ENCODE results near the gene TRAPPC5.

The TRAPPC5 gene

DNA sequence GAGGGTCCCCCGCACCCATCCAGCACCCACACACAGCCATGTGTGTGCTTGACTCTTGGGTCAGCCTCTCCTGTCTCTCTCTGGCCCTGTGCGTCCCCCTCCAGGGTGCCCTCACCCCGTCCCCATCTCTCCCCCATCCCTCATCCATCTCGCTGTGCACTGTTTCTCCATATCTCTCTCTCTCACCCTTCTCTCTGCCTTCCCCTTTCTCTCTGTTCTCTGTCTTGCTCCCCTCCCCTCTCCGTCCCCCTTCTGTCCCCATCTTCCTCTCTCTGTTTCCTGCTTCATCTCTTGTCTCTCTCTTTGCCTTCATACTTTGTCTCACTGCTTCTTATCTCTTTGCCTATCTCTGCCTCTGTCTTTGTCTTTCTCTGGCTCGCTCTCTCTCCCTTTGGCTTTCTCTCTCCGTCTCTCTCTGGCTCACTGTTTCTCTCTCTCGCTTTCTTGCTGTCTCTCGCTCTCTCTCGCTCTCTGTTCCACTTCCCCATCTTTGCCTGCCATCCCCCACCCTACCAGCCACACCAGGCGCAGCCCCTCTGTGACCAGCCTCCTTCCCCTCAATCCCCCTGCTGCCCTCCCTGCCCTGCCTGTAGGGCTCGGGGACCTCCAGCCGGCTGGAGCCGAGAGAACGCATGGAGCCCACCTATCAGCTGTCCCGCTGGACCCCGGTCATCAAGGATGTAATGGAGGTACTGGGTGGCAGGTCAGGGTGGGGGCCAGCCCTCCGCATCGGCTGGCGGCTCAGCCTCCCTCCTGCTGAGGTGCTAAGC lies 34.8 kb upstream of the TRAPPC5 start:
- DNase-seq (ENCODE audit: low spot score): no peak

DNA sequence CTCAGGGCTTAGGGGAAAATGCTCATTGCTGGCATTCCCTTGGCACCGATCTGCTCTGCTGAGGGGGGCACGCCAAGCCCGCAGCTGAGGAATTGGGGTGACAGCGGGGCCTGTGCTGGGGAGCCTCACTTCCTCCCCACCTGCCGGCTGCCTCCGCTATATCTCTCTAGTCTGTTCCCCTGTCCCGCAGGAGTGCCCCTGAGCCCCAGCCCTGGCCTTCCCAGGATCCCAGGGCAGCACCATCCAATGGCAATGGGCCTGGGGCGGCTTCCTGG lies 34.3 kb upstream of the TRAPPC5 start:
- DNase-seq (ENCODE audit: low spot score): no peak

DNA sequence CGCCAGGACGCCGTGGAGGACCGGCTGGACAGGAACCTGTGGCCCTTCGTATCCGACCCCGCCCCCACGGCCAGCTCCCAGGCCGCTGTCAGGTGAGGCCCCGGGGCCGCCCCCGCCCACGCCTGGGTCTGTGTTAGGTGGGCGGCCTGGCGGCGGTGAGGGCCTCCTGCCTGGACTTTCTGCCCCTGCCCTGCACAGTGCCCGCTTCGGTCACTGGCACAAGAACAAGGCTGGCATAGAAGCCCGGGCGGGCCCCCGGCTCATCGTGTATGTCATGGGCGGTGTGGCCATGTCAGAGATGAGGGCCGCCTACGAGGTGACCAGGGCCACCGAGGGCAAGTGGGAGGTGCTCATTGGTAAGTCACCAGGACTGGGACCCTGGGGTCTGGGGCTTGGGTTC lies 33.5 kb upstream of the TRAPPC5 start:
- no peak for DNase-seq (ENCODE audit: low spot score)

DNA sequence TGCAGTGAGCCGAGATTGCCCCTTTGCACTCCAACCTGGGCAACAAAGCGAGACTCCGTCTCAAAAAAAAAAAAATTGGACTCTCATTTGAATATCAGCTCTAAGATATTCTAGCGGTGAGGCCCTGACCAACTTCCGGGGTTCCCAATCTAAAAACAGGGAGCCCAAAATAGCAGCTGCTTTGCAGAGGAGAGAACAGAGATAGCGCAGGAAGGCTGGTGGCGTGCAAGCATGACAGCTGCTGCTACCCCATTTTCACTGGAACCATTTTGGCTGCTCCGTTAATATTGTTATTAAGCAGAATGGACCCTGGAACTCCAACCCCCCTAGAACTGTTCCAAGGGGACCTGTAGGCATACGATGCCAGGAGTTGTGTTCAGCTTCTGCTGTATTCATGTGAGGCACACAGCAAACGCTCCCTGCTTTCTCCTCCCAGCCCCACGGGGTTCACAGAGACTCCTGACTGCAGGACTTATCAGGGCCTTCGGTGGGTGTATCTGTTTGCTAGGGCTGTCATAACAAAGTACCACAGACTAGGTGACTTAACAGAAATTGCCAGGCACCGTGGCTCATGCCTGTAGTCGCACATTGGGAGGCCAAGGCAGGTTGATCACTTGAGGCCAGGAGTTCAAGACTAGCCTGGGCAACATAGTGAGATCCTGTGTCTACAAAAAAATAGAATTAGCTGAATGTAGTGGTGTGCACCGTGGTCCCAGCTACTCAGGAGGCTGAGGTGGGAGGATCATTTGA lies 32.2 kb upstream of the TRAPPC5 start:
- peak; percentile 67 for DNase-seq (ENCODE audit: low spot score)

DNA sequence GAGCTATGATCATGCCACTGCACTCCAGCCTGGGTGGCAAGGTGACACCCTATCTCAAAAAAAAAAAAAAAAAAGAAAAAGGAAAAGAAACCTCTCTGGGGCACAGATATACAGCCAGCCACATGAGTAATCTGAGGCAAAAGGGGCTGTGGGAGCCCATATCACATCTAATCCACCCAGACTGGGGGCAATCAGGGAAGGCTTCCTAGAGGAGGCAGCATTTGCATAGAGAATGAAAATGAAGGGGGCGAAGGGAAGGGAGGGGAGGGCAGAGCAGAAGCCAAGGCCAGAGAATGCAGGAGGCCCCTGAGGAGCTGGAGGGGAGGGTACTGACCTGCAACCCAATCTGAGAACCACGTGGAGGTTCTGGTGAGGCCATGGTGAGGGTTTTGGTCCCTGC lies 30.5 kb upstream of the TRAPPC5 start:
- DNase-seq (ENCODE audit: low spot score): no peak

DNA sequence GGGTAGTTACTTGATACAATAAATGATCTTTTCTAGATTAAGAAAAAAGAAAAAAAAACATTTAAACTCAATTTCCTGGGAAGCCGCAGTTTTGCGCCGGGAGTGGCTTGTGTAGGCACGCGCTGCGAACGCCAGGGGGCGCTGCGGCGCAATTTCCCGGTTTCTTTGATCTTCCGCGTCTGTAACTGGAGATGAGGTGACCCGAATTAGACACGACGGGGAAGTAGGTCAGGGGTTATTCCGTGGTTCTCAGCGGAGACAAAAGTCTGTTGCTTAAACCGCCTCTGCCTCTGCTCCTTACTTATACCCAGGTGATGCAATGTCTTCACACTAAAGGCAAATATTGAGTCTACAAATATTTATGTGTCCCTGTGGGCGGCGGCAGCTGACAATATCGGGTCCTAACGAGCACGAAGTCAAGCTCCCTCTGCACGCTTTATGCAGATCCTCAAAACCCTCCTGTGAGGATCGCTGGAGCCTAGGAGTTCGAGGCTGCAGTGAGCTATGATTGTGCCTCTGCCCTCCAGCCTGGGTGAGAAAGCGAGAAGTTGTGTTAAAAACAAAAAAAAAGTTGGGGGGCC lies 28.5 kb upstream of the TRAPPC5 start:
- DNase-seq (ENCODE audit: low spot score): peak; percentile 90

DNA sequence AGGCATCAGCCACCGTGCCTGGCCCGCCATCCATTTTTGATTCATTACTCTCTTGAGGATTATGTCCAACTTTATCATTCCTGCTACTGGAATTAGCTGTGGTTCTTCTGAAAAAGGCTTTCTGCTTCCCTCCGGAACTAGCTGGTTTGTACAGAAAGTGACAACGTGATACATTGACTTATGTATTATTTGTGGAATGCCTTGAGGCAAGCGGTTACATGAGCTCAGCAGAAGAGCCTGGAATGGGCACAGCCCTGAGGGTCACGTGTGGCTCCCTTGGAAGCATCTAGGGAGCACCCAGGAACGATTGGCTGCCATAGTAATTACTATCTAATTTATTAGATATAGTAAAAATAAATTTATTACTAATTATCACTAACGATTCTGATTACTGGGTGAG lies 26.2 kb upstream of the TRAPPC5 start:
- DNase-seq (ENCODE audit: low spot score): no peak

DNA sequence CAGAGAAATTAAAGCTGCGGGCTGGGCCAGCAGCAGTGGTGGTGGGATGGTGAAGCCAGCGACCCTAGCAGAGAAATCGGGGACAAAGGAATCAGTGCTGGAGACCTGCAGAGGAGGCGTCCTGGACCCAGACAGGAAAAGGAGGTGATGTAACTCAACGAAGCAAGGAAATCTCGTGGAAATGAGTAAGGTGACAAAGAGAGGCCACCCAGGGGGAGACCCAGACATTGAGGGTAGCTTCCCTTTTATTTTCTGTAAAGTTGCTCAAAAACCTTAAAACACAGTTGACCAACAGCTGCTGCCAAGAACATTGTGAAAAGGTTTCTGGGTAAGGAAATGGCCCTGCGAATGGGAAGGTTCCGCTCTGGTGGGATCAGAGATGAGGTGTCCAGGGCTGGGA lies 25.1 kb upstream of the TRAPPC5 start:
- no peak for DNase-seq (ENCODE audit: low spot score)

DNA sequence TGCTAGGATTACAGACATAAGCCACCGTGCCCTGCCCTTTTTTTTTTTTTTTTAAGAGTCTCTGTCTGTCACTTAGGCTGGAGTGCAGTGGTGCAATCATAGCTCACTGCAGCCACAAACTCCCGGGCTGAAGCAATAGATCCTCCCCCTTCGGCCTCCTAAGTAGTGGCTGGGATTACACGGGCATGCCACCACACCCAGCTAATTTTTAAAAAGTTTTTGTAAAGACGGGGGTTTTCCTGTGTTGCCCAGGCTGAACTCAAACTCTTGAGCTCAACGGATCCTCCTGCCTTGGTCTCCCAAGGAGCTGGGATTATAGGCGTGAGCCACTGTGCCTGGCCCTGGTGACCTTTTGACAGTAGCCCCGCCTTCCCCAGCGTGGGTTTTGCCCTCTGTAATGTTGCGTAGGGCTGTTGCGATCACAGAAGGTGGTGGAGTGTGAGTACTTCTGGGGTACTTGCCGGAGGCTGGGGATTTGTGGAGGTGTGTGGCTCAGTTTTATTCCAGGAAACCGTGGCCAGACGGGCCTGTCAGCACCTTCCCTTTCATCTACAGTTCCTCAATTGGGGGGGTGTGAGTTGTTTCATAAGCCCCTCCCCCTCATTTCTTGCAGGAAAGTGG lies 23.4 kb upstream of the TRAPPC5 start:
- no peak for DNase-seq (ENCODE audit: low spot score)

DNA sequence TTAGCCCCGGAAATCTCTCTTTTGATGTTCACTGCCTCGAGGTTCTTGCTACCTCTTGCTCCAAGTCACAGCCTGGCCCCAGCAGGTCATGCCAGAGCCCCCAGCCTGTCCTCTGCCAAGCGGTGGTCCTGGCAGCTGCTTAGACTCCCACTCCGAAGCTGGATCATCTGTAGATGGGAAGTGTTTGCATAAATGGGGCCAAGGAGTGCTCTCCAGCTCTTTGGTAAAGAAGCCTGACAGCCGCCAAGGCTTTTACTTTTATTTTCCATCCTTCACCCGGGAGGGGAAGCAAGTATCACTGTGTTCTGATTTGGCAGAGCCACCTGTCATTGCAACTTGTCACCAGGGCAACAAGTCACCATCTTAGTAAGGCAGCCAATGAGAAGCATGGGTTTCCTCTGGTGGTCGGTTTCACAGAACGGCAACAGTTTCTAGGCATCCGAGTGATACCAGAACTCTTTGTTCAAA lies 22.4 kb upstream of the TRAPPC5 start:
- DNase-seq (ENCODE audit: low spot score): no peak

DNA sequence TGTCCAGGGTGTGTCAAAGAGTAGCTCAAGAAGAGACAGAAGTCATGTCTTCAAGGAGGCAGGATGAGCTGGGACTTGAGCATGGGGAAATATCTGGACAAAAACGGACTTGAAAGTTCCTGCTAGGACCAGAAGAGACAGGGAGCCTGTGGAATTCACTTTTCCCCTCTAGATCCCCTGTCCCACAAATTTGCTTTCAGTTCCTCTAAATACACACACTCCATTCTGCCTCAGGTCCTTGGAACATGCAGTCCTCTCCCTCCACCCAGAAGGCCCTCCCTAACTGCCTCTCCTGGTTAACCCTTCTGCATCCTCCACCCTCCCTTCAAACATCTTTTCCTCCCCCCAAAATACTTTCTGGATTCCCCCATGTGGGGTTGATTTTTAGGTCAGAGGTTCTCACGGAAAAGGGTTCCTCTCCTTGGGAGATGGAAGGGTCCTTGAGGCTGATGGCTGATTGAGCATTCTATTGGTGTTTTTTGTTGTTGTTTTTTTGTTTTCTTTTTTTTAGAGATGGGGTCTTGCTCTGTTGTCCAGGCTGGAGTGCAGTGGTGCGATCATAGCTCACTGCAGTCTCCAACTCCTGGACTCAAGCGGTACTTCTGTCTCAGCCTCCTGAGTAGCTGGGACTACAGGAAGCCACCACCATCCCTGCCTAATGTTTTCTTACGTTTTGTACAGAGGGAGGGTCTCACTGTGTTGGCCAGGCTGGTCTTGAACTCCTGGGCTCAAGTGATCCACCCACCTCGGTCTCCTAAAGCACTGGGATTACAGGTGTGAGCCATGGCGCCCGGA lies 18.7 kb upstream of the TRAPPC5 start:
- DNase-seq (ENCODE audit: low spot score): no peak

DNA sequence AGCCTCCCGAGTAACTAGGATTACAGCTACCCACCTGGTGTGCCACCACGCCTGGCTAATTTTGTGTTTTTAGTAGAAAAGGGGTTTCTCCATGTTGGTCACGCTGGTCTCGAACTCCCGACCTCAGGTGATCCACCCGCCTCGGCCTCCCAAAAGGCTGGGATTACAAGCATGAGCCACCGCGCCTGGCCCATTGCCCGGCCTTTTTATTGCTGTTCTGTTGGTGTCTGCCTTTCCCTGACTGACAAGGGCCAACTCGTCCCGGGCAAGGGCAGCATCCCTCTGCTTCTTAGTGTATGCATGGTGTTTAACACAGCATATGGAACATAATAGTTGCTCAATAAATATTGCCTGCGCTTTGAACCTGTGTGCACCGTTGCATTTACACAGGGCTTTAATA lies 18.0 kb upstream of the TRAPPC5 start:
- no peak for DNase-seq (ENCODE audit: low spot score)

DNA sequence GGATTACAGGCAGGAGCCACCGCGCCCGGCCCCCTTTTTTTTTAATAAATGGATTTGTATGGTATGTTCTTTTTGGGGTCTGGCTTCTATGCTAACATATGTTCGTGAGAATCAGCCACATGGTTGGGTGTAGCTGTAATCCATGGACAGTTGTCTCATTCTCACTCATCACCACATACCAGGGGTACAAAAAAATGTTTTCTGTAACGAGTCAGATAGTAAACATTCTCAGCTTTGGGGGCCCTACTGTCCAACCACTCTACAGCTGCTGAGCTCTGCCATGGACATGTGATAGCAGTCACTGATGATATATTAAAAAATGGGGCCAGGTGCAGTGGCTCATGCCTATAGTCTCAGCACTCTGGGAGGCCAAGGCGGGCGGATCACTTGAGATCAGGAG lies 16.9 kb upstream of the TRAPPC5 start:
- no peak for DNase-seq (ENCODE audit: low spot score)

DNA sequence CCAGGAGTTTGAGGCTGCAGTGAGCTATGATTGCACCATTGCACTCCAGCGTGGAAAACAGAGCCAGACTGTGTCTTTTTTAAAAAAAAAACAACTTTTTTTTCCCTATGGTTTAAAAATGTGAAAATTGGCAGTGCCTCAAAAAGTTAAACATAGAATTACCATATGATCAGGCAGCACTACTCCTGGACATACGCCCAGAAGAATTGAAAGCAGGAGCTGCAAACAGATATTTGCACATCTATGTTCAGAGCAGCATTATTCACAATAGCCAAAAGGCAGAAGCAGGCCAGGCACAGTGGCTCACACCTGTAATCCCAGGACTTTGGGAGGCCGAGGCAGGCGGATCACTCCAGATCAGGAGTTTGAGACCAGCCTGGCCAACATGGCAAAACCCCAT lies 15.6 kb upstream of the TRAPPC5 start:
- no peak for DNase-seq (ENCODE audit: low spot score)

DNA sequence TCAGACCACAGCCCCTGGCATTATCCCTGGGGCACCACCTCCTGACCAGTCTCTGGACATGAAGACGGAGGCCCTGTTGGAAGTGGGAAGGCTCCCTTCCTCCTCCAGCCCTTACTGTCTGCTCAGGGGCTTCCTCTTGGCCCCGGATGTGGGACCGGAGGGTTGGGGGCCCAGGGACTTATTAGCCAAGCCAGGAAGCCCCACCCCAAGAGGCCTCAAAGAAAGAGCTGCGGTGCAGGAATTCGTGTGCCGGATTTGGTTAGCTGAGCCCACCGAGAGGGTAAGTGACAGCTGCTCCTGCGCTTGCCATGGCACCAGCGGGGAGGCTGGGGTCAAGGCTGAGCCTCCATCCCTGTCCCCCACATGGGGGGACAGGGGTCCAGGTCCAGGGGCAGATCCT lies 11.8 kb upstream of the TRAPPC5 start, which contains the start of gene RETN:
RETN (plus strand) TSS at position 208 of the 400 bp plus-strand sequence. CDS start 278 bp downstream, outside the sequence.
- DNase-seq (ENCODE audit: low spot score): no peak

DNA sequence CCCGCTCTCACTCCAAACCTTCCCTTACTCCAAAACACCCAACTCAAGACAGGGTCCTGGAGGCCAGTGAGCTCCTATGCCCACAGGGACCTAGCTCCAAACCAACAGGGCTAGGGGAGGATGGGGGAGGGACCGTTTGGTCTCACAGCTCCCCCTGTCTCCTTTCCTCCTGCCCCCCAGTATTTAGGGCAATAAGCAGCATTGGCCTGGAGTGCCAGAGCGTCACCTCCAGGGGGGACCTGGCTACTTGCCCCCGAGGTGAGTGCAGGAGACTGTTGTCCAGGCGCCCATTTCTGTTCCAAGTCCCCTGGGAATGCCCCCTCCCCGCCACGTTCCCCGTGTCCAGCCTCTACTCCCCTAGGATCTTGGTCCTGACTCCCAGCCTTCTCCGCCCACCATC lies 11.0 kb upstream of the TRAPPC5 start:
- DNase-seq (ENCODE audit: low spot score): no peak

DNA sequence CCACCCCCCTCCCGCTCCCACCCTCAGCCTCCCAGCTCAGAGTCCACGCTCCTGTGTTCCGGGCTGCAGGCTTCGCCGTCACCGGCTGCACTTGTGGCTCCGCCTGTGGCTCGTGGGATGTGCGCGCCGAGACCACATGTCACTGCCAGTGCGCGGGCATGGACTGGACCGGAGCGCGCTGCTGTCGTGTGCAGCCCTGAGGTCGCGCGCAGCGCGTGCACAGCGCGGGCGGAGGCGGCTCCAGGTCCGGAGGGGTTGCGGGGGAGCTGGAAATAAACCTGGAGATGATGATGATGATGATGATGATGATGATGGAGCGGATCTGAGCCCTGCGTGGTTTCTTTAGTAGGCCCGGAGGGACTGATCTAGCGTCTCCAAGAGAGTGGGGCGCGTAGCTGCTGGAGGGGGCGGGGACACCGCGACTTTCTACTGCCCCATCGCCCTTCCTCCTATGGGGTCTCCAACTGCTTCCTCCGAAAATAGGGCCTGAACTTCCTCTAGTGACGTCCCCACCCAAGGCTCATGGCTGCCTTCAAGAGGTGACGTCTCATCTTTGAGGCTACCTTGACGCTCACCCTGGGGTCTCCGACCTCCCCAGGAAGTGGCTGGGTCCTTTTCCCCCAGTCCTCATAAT lies 10.4 kb upstream of the TRAPPC5 start:
- no peak for DNase-seq (ENCODE audit: low spot score)

DNA sequence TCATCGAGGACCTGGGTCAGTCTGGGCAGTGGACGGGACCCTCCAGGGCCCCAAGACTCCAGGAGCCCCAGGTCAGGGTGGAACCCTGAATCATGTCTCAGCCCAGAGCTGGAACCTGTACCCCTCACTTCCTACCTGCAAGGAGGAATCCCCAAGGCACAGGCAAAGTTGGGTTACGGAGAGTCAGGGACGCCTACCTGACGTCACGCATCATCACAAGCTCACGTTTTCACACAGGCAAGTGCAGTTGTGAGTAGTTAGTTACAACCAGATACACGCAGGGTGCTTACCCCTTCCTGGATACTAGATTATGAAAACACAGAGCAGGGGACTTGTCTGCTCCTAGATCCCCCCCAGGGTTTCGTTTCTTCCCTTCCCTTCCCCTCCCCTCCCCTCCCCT lies 9.8 kb upstream of the TRAPPC5 start:
- DNase-seq (ENCODE audit: low spot score): no peak

DNA sequence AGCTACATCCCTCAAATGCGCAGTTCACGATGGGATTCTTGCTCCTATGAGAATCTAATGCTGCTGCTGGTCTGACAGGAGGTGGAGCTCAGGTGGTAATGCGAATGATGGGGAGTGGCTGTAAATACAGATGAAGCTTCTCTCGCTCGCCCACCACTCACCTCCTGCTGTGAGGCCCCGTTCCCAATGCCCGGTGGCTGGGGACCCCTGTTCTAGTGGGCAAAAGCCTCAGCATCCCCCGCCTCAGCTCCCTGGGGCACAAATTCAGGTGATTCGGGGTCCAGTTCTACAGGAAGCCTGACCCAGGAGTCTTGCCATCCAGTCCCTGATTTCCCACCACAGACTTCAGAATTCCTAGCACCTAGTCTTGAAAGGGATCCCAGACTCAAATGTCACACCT lies 8.1 kb upstream of the TRAPPC5 start:
- DNase-seq (ENCODE audit: low spot score): no peak

DNA sequence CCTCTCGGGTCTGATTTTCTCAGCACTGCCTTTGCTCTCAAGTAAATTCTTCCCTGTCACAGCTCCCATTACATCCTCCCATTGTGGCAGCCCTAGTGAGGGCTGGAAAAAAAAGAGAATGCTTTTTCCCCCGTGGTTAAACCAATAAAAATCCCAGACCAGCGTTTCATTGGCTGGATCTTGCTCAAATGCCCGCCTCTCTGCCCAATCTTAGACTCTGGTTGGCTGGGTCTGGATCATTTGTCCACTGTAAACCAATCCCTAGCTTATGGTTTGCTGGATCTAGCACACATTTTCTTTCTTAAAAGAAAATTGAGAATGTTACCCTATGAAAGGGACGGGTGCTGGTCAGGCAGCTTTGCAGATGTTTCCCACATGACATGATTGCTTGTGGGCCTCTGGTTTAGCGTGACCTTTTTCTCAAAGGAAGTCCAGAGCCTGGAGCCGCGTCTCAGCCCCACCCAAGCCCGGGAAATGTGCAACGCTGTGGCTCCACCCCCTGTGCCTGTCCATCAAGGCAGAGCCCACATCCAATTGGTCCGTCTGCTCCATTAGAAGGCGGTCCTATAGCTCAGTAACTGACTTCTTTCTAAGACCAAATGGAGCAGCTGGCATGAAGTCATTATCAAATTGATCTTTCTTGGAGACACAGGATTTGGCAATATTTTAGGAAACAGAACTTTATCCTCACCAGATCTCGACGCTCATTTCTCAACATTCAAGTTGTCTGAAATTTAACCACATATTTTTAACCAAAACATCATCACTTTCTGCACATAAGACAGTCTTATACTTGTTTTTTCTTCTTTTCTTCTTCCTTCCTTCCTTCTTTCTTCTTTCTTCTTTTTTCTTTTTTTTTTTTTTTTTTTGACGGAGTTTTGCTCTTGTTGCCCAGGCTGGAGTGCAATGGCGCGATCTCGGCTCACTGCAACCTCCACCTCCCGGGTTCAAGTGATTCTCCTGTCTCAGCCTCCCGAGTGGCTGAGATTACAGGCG lies 6.3 kb upstream of the TRAPPC5 start:
- DNase-seq (ENCODE audit: low spot score): peak; percentile 53
